Transverse colon (tissue), 3 donors: ENCODE results near the gene ANKRD34B.

Experiments used
- CTCF ChIP-seq, 5 experiments: fragments of 200-600 bp in 3 of 5; fragments of 450-650 bp in 2 of 5; sonication (generic) in 3 of 5; IDR thresholded peaks; 1 replicate in 2 of 5; 2 replicates in 3 of 5; pipeline ENCODE4 v1.5.1; 2016 to 2017; ENCODE audit warnings: antibody characterized with exemption in 5 of 5, inconsistent platforms in 3 of 5, mild to moderate bottlenecking in 2 of 5, moderate library complexity in 1 of 5
- POLR2A ChIP-seq: fragments of 450-650 bp; IDR thresholded peaks from one replicate; pipeline ENCODE4 v1.6.1; 2016; ENCODE audit warnings: antibody characterized with exemption, mild to moderate bottlenecking, moderate library complexity

DNA sequence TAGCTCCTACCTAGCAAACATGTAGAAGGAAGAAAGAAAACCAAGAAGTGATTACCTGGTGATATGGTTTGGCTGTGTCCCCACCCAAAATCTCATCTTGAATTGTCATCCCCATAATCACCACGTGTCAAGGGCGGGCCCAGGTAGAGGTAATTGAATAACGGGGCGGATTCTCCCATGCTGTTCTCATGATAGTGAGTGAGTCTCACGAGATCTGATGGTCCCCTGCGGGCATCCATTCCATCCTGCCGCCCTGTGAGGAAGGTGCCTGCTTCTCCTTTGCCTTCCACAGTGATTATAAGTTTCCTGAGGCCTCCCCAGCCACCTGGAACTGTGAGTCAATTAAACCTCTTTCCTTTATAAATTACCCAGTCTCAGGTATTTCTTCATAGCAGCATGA, 27.4 kb upstream of the ANKRD34B start:
- TF ChIP-seq POLR2A (no peak), CTCF (IDR thresholded peaks at IDR 0.05) (no peak)
